HCT116 (cell line): ENCODE results near the gene OSER1. TPM values are rescaled to one million over a fixed set of nuclear protein-coding genes. Genes with fewer than 3 reads are reported as not detected.

Experiments used
- ATAC-seq: fragments of 200-7000 bp; cut with Tn5 transposase; 2 replicates; pipeline ENCODE4 v1.9.1; 2020; ENCODE audit warnings: mild to moderate bottlenecking, moderate library complexity
- BruUV-seq: library from RNA; stranded (reverse); fragments of 400-500 nt; replicated peaks from 2 replicates; lab custom pipeline; 2021; lab: Mats Ljungman, UMichigan
- CTCF ChIA-PET: fragments of 300-600 bp; sonication (Branson Sonifier 250); formaldehyde crosslinking; loops from one replicate; lab custom pipeline; 2021; ENCODE audit warnings: antibody characterized with exemption; lab: Charles Lee
- POLR2A ChIA-PET: fragments of 300-600, 350-600 bp; sonication (Branson Sonifier 250); formaldehyde crosslinking; loops from one replicate; lab custom pipeline; 2021; ENCODE audit warnings: antibody characterized with exemption; lab: Charles Lee
- RAD21 ChIA-PET, 2 experiments: fragments of 300-600 bp; sonication (Branson Sonifier 250); formaldehyde crosslinking; loops; one replicate each; lab custom pipeline; 2023; ENCODE audit warnings: low total read pairs in 2 of 2; ENCODE audit not compliant: uncharacterized antibody in 2 of 2, unreplicated experiment in 2 of 2, low non-redundant PET in 1 of 2; lab: Charles Lee
- DNase-seq: peaks from one replicate; pipeline ENCODE4 v3.0.0-alpha.2; 2010; ENCODE audit warnings: low read depth, low spot score
- H2AFZ ChIP-seq: fragments of 200-600 bp; shearing (Covaris generic), sonication (generic); 2 replicates; pipeline ENCODE4 v1.6.1; 2017; ENCODE audit warnings: low read depth, mixed run types, mixed read lengths, antibody characterized with exemption, low read length; ENCODE audit not compliant: poor library complexity, severe bottlenecking
- H3K27ac ChIP-seq: 2 replicates; pipeline ENCODE4 v1.5.1; 2012; ENCODE audit warnings: low read depth, low read length
- H3K27me3 ChIP-seq: fragments of 200-600 bp; sonication (generic); 2 replicates; pipeline ENCODE4 v1.6.1; 2016; ENCODE audit warnings: mixed run types, low read length, mixed read lengths; ENCODE audit not compliant: insufficient read depth
- H3K36me3 ChIP-seq, 2 experiments: fragments of 200-500 bp in 1 of 2; fragments of 200-600 bp in 1 of 2; sonication (Bioruptor generic) in 1 of 2; sonication (generic) in 1 of 2; 2 replicates each; pipeline versions ENCODE4 v1.5.1 to v1.6.1; 2014 to 2016; ENCODE audit warnings: low read length in 2 of 2, inconsistent platforms in 1 of 2, mixed read lengths in 1 of 2, mixed run types in 1 of 2; ENCODE audit not compliant: insufficient read depth in 2 of 2, control insufficient read depth in 1 of 2
- H3K4me1 ChIP-seq, 2 experiments: fragments of 200-600 bp in 1 of 2; sonication (generic) in 1 of 2; 2 replicates each; pipeline versions ENCODE4 v1.5.1 to v1.6.1; 2012 to 2017; ENCODE audit warnings: low read length in 2 of 2, inconsistent platforms in 1 of 2, mild to moderate bottlenecking in 1 of 2, mixed read lengths in 1 of 2, mixed run types in 1 of 2, moderate library complexity in 1 of 2; ENCODE audit not compliant: insufficient read depth in 2 of 2, control insufficient read depth in 1 of 2
- H3K4me2 ChIP-seq: fragments of 200-600 bp; sonication (generic); 2 replicates; pipeline ENCODE4 v1.6.1; 2017; ENCODE audit warnings: mixed run types, low read length, mixed read lengths
- H3K4me3 ChIP-seq, 2 experiments: fragments of 200-600 bp in 1 of 2; sonication (generic) in 1 of 2; replicated peaks in 1 of 2; 2 replicates each; pipeline ENCODE4 v1.5.1; 2011 to 2016; ENCODE audit warnings: low read length in 2 of 2, control low read depth in 1 of 2, low read depth in 1 of 2, mild to moderate bottlenecking in 1 of 2, mixed read lengths in 1 of 2, mixed run types in 1 of 2
- H3K79me2 ChIP-seq: fragments of 200-600 bp; sonication (generic); 2 replicates; pipeline ENCODE4 v1.6.1; 2017; ENCODE audit warnings: mild to moderate bottlenecking, mixed run types, low read length, moderate library complexity, mixed read lengths; ENCODE audit not compliant: insufficient read depth
- H3K9ac ChIP-seq: fragments of 200-600 bp; sonication (generic); 2 replicates; pipeline ENCODE4 v1.6.1; 2016; ENCODE audit warnings: low read length, mixed read lengths
- H3K9me2 ChIP-seq: fragments of 200-600 bp; sonication (generic), shearing (Covaris generic); 2 replicates; pipeline ENCODE4 v1.6.1; 2017; ENCODE audit warnings: mixed run types, mild to moderate bottlenecking, moderate library complexity; ENCODE audit not compliant: insufficient read depth
- H3K9me3 ChIP-seq, 2 experiments: fragments of 200-500 bp in 1 of 2; fragments of 200-600 bp in 1 of 2; sonication (Bioruptor generic) in 1 of 2; sonication (generic) in 1 of 2; 2 replicates each; pipeline ENCODE4 v1.6.1; 2014 to 2017; ENCODE audit warnings: low read length in 2 of 2, mixed read lengths in 2 of 2, inconsistent platforms in 1 of 2, low read depth in 1 of 2, mild to moderate bottlenecking in 1 of 2, mixed run types in 1 of 2, moderate library complexity in 1 of 2; ENCODE audit not compliant: control insufficient read depth in 1 of 2, insufficient read depth in 1 of 2
- H4K20me1 ChIP-seq: fragments of 200-600 bp; sonication (generic), shearing (Covaris generic); 2 replicates; pipeline ENCODE4 v1.6.1; 2017; ENCODE audit warnings: mixed run types, mild to moderate bottlenecking, moderate library complexity; ENCODE audit not compliant: insufficient read depth
- CBX3 ChIP-seq: IDR thresholded peaks from 2 replicates; pipeline ENCODE4 v1.6.1; 2012; ENCODE audit warnings: low read depth
- CEBPB ChIP-seq: IDR thresholded peaks from 2 replicates; pipeline ENCODE4 v1.6.1; 2012; ENCODE audit warnings: low read depth
- EGR1 ChIP-seq: IDR thresholded peaks from 2 replicates; pipeline ENCODE4 v1.6.1; 2012; ENCODE audit warnings: low read depth
- ELF1 ChIP-seq: IDR thresholded peaks from 2 replicates; pipeline ENCODE4 v1.6.1; 2012; ENCODE audit warnings: low read depth, borderline replicate concordance
- EZH2 ChIP-seq: fragments of 200-600 bp; sonication (generic); IDR thresholded peaks from 2 replicates; pipeline ENCODE4 v1.6.1; 2017; ENCODE audit warnings: antibody characterized with exemption, mixed run types
- POLR2A ChIP-seq: IDR thresholded peaks from 2 replicates; pipeline ENCODE4 v1.7.0; 2011; ENCODE audit warnings: borderline replicate concordance; ENCODE audit not compliant: insufficient read depth, insufficient read length; ENCODE audit errors: extremely low read depth
- POLR2AphosphoS5 ChIP-seq: IDR thresholded peaks from 2 replicates; pipeline ENCODE4 v1.6.1; 2011; ENCODE audit warnings: mild to moderate bottlenecking, low read depth, low read length, moderate library complexity
- RAD21 ChIP-seq: IDR thresholded peaks from 2 replicates; pipeline ENCODE4 v1.6.1; 2012; ENCODE audit warnings: low read depth, mild to moderate bottlenecking
- SIN3A ChIP-seq: IDR thresholded peaks from 2 replicates; pipeline ENCODE4 v1.6.1; 2012; ENCODE audit warnings: low read depth
- SRF ChIP-seq: IDR thresholded peaks from 2 replicates; pipeline ENCODE4 v1.6.1; 2012; ENCODE audit warnings: low read depth
- TCF7L2 ChIP-seq: IDR thresholded peaks from 2 replicates; pipeline ENCODE4 v1.7.0; 2011; ENCODE audit warnings: borderline replicate concordance, inconsistent platforms; ENCODE audit not compliant: insufficient read depth, insufficient read length; ENCODE audit errors: extremely low read depth
- YY1 ChIP-seq: IDR thresholded peaks from 2 replicates; pipeline ENCODE4 v1.6.1; 2011; ENCODE audit warnings: low read length, low read depth, moderate library complexity, mild to moderate bottlenecking; ENCODE audit not compliant: insufficient replicate concordance; ENCODE audit errors: extremely low read depth
- ZNF274 ChIP-seq: fragments of 200-500 bp; sonication (Bioruptor generic); IDR thresholded peaks from 2 replicates; pipeline ENCODE4 v1.6.1; 2014; ENCODE audit warnings: mild to moderate bottlenecking, low read depth, low read length, inconsistent platforms
- intact Hi-C: fragments of 100-400 bp; cut with micrococcal nuclease; formaldehyde crosslinking; loops from 2 replicates; pipeline ENCODE4 v1.10.0; 2022
- total RNA-seq: library from RNA; stranded (reverse); gene quantifications from one replicate; pipeline ENCODE4 v1.2.1, GENCODE V29; 2021; ENCODE audit not compliant: unreplicated experiment
- TF ChIP-seq, protein P1 (sequence below): IDR thresholded peaks from 2 replicates; pipeline ENCODE4 v1.6.1; 2011; ENCODE audit warnings: mild to moderate bottlenecking, low read length, moderate library complexity; ENCODE audit not compliant: insufficient replicate concordance; ENCODE audit errors: extremely low read depth
- TF ChIP-seq, protein P2 (sequence below): IDR thresholded peaks from 2 replicates; pipeline ENCODE4 v1.6.1; 2012
- TF ChIP-seq, protein P3 (sequence below), 3 experiments: fragments of 200-600 bp in 1 of 3; sonication (generic) in 1 of 3; IDR thresholded peaks in 2 of 3; conservative IDR thresholded peaks in 1 of 3; 2 replicates each; pipeline ENCODE4 v1.5.1; 2012 to 2017; ENCODE audit warnings: low read depth in 2 of 3, low read length in 2 of 3, antibody characterized with exemption in 1 of 3, borderline replicate concordance in 1 of 3, control low read depth in 1 of 3, mild to moderate bottlenecking in 1 of 3, mixed read lengths in 1 of 3, mixed run types in 1 of 3, moderate library complexity in 1 of 3; ENCODE audit not compliant: insufficient read depth in 1 of 3
- TF ChIP-seq, protein P4 (sequence below): IDR thresholded peaks from 2 replicates; pipeline ENCODE4 v1.6.1; 2012

Gene OSER1
- total RNA-seq, 1 experiment from 2014 or later: 28.4 TPM

DNA sequence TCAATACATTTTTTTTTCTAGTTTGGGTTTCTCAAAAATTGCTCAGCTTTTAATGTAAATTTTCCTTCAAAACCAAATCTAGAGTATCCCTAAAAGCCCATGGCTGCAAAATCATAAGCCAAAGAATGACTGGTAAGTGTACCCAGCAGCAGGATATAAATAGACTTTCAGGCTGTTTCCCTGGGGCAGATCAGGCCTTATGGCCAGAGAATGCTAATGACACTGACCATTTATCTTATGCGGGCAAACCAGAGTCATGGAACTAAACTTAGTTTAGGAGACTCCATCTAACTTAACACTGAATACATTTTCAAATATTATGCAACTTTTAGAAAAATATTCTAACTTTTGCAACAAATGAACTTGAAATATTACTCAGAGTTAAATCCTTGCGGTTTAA is 7.4 kb downstream of the OSER1 start:
- intact Hi-C loops: no loop called here
- peaks cover 40 to 47% of the 10 kb centered on the region in 2 experiments for H3K4me1 ChIP-seq
- H3K4me2 ChIP-seq: peak overlapping the region; percentile 74
- H3K4me3 ChIP-seq: peak overlapping the region in 1 of 2 experiments; percentile 28; a peak in 1 of 4 replicates
- H2AFZ ChIP-seq: no peak overlapping the region
- ChIA-PET POLR2A (no interaction called here), CTCF (interaction anchor here (1.5 kb wide), 1 partner anchor 87 kb away, joined by 3 read pairs; no protein-coding TSS in a partner anchor), RAD21 (no interaction called here)
- no peaks in the 10 kb centered on the region for H3K27me3 ChIP-seq
- peaks cover 32 to 35% of the 10 kb centered on the region in 2 experiments for H3K36me3 ChIP-seq
- no peaks in the 10 kb centered on the region for H3K9me2 ChIP-seq
- ATAC-seq: no peak
- no peak for DNase-seq
- H3K9ac ChIP-seq: peak overlapping the region; percentile 16; the same call in 1 of the 2 replicates
- no peaks in the 10 kb centered on the region for H3K9me3 ChIP-seq
- BruUV-seq: no TSS peak
- H4K20me1 ChIP-seq: no peaks in the 10 kb centered on the region
- peak overlapping the region; percentile 95; the same call in 1 of the 2 replicates for H3K27ac ChIP-seq
- H3K79me2 ChIP-seq: peaks cover 80% of the 10 kb centered on the region
- TF ChIP-seq POLR2A: no peak

DNA sequence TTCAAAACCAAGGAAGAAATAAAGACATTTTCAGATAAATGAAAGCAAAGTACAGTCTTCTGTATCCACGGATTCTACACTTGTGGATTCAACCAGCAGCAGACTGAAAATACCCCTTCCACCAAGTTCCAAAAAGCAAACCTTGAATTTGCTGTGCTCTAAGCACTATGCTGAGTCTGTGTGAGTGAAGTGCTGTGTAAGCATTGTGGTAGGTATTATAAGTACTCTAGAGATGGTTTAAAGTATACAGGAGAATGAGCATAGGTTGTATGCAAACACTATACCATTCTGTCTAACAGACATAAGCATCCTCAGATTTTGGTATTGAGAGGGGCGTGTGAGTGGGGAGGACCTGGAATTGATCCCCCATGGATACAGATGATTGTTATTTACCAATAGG is 9.6 kb downstream of the OSER1 start:
- Histone ChIP-seq H3K9me2 (no peaks in the 10 kb centered on the region), H3K9ac (no peak overlapping the region), H3K4me1 (peaks cover 30 to 32% of the 10 kb centered on the region in 2 experiments), H3K27me3 (no peaks in the 10 kb centered on the region), H2AFZ (no peak overlapping the region), H3K79me2 (peaks cover 58% of the 10 kb centered on the region), H3K36me3 (peaks cover 38 to 44% of the 10 kb centered on the region in 2 experiments), H3K4me3 (no peak overlapping the region), H3K4me2 (no peak overlapping the region), H3K9me3 (no peaks in the 10 kb centered on the region), H3K27ac (no peak overlapping the region), H4K20me1 (no peaks in the 10 kb centered on the region)
- ChIA-PET RAD21 (no interaction called here), CTCF (no interaction called here), POLR2A (no interaction called here)
- ATAC-seq: no peak
- intact Hi-C loops: no loop called here
- BruUV-seq: no TSS peak
- DNase-seq: no peak
- TF ChIP-seq SIN3A (no peak), POLR2AphosphoS5 (no peak), TCF7L2 (no peak), EGR1 (no peak), ZNF274 (no peak), CEBPB (no peak), SRF (no peak), CBX3 (no peak), POLR2A (no peak), EZH2 (no peak), ELF1 (no peak), YY1 (no peak), RAD21 (no peak)
- TF ChIP-seq, protein P1, sequence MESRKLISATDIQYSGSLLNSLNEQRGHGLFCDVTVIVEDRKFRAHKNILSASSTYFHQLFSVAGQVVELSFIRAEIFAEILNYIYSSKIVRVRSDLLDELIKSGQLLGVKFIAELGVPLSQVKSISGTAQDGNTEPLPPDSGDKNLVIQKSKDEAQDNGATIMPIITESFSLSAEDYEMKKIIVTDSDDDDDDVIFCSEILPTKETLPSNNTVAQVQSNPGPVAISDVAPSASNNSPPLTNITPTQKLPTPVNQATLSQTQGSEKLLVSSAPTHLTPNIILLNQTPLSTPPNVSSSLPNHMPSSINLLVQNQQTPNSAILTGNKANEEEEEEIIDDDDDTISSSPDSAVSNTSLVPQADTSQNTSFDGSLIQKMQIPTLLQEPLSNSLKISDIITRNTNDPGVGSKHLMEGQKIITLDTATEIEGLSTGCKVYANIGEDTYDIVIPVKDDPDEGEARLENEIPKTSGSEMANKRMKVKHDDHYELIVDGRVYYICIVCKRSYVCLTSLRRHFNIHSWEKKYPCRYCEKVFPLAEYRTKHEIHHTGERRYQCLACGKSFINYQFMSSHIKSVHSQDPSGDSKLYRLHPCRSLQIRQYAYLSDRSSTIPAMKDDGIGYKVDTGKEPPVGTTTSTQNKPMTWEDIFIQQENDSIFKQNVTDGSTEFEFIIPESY: no peak
- TF ChIP-seq, protein P2, sequence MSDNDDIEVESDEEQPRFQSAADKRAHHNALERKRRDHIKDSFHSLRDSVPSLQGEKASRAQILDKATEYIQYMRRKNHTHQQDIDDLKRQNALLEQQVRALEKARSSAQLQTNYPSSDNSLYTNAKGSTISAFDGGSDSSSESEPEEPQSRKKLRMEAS: no peak
- TF ChIP-seq, protein P3, sequence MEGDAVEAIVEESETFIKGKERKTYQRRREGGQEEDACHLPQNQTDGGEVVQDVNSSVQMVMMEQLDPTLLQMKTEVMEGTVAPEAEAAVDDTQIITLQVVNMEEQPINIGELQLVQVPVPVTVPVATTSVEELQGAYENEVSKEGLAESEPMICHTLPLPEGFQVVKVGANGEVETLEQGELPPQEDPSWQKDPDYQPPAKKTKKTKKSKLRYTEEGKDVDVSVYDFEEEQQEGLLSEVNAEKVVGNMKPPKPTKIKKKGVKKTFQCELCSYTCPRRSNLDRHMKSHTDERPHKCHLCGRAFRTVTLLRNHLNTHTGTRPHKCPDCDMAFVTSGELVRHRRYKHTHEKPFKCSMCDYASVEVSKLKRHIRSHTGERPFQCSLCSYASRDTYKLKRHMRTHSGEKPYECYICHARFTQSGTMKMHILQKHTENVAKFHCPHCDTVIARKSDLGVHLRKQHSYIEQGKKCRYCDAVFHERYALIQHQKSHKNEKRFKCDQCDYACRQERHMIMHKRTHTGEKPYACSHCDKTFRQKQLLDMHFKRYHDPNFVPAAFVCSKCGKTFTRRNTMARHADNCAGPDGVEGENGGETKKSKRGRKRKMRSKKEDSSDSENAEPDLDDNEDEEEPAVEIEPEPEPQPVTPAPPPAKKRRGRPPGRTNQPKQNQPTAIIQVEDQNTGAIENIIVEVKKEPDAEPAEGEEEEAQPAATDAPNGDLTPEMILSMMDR (IDR thresholded peaks at IDR 0.05 in 2 of 3, conservative IDR thresholded peaks at IDR 0.05 in 1 of 3; ENCODE audit: borderline replicate concordance in 1 of 3, insufficient read depth in 1 of 3, low read depth in 2 of 3, low read length in 2 of 3): no peak
- TF ChIP-seq, protein P4, sequence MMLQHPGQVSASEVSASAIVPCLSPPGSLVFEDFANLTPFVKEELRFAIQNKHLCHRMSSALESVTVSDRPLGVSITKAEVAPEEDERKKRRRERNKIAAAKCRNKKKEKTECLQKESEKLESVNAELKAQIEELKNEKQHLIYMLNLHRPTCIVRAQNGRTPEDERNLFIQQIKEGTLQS: no peak
